Activated naive CD8-positive, alpha-beta T cell treated with anti-CD3 and anti-CD28 coated beads, Interleukin-2, amount 50 U/mL, for 16 hours (primary cell): ENCODE results near the gene KRTAP12-1.
"Not testable (repeated sequence)": the region's sequence is repeated elsewhere in the genome, so short reads cannot be mapped to it uniquely, and the experiment has no call there.

Experiments
- DNase-seq: peaks from one replicate; pipeline ENCODE4 v3.0.0-alpha.2; 2020; ENCODE audit warnings: low read depth, low spot score

The KRTAP12-1 gene

DNA sequence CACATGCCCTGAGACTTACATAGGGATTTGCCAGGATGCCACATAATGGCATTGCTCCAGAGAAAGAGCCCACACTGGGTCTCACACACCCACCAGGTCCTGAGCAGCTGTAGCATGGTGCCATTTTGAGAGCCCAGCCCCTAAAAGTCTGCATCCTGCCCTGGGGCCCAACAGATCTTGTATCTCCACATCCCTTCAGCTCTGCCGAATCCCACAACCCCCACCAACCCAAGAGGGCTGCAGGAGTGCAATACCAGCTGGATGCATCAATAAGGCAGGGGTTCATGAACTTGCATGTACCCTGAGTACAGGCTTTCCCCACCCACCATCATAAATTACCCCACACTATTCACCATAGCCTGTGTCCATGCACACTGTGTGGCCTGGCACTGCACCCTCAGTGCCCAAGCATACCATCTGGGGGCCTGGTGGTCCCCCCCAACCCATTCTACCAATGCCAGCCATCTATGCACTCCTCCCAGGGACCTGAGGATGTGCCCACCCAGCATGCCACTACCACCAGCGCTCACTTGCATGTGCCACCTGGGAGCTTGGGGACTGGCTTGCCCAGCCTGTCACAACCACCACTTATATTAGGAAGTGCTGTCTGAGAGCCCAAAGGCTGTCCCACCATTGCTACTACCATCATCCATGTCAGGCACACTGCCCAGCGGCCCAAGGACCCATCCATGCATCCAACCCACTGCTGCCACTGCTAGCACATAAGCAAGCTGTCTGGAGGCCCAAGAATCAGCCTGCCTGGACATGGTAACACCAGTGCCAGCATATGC lies 11.1 kb downstream of the KRTAP12-1 start:
- no peak for DNase-seq

DNA sequence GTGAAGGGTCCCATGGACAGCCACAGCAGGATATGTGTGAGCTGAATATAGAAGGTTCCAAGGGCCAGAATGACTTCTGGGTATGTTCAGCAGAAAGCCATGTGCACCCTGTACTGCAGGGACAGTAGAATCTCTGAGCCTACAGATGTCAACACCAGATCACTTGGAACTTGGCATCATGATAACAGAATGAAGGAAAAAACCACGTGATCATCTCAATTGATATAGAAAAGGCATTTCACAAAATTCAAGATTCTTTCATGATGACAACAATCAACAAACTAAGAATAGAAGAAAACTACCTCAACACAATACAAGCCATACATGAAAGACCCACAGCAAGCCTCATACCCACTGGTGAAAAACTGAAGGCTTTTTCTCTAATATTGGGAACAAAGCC lies 14.4 kb downstream of the KRTAP12-1 start:
- DNase-seq, result no peak

DNA sequence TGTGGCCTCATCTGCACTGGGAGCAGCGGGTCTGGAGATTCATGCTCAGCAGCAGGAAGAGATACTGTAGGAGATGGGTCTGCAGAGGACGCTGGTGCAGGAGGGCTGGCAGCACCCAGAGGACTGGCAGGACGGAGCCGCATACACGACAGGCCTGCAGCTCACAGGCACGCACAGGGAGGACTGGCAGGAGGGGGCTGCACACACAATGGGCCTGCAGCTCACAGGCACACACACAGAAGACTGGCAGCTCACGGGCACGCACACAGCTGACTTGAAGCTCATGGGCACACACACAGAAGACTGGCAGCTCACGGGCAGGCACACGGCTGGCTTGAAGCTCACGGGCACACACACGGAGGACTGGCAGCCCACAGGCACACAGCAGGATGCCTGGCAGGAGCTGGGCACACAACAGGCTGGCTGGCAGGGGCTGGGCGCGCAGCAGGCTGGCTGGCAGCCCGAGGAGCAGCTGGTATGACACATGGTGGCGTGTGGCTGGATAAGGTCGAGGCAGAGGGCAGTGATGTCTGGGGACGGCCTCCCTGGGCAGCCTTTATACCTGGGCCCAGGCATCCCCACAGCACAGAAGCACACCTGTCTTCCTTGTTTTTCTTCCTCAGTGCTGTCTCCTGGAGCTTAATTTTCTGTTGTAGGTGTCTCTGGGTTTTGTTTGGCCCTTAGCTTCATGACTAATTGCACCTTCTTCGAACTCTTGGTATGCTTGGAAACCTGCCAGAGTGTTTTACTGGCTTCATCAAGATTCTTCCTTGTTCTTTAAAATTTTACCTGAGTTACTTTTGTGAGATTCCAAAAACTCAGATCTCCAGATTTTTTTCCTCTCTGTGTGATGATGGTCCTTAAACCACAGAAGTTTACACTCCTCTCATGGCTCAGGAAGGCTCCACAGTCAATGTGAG lies 15.3 kb downstream of the KRTAP12-1 start, which contains the start of gene KRTAP12-2:
KRTAP12-2 (minus strand) TSS at position 527 of the 920 bp plus-strand sequence; CDS start at position 486, 41 bp downstream.
- DNase-seq, result no peak

DNA sequence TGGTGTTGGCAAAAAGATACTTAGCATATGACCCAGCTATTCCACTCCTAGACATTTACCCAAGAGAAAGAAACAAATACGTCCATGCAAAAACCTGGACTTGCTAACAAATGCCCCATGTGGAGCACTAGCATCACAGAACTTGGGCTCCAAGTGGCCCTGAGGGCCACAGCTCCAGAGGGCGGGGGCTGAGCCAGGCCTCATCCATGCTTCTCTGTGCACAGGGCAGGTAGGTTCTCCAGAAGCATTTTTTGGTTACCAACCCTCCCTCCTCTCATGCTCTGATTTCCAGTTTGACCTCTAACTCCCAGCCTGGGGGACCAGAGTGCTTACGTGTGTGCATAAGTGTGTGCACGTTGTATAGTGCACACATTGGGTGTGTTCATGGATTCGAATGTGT lies 17.3 kb downstream of the KRTAP12-1 start:
- no peak for DNase-seq

DNA sequence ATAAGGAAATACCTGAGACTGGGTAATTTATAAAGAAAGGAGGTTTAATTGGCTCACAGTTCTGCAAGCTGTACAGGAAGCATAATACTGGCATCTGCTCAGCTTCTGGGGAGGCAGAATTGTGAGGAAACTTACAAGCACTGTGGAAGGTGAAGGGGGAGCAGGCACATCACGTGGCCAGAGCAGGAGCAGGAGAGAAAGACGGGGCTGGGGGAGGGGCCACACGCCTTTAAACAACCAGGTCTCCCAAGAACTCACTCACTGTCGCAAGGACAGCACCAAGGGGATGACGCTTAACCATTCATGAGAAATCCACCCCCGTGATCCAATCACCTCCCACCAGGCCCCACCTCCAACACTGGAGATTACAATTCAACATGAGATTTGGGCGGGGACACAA lies 20.4 kb downstream of the KRTAP12-1 start:
- DNase-seq, result not testable (repeated sequence)

DNA sequence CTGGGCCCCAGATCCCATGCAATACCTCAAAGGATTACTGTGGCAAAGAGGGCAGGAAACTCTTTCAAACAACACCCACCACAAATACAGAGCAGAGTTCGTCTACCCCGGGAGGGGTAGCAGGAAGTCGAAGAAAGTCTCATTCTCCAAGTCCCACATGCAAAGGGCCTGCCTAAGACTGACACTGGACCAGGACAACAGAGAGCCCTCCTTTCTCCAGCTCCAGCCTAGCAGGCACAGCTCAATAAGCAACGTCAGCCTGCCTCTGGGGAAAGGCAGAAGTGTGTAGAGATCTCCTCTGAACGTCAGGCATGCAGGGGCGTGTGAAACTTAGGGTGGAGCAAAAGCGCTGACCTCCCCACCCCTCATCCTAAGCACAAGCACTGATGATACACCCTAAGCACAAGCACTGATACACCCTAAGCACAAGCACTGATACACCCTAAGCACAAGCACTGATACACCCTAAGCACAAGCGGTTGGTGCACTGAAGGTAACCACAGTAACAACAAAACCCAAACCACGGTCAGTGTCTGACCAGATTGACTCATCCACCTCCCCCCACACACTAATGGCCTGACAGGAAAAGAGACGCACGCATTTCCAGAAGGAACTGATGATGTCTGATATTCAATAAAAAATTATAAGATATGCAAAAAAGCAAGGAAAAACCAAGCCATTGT lies 22.9 kb downstream of the KRTAP12-1 start:
- no peak for DNase-seq

DNA sequence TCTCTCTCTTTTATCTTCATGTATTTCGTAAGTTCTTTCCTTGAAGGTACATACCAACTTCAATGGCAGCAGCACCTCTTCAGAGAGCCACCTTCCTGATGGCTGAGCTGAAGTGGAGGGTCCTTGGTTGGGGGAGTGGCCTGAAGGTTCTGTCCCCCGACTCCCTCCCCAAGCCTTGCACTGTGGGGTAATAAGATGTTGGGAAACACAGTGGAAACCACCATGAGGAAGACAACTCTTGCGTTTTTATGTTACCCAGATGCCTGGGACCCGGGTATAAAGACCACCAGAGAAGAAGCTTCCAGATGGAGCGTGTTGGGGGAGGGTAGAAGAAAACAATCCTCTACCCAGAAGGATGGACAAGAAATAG lies 23.4 kb downstream of the KRTAP12-1 start:
- DNase-seq, result no peak

DNA sequence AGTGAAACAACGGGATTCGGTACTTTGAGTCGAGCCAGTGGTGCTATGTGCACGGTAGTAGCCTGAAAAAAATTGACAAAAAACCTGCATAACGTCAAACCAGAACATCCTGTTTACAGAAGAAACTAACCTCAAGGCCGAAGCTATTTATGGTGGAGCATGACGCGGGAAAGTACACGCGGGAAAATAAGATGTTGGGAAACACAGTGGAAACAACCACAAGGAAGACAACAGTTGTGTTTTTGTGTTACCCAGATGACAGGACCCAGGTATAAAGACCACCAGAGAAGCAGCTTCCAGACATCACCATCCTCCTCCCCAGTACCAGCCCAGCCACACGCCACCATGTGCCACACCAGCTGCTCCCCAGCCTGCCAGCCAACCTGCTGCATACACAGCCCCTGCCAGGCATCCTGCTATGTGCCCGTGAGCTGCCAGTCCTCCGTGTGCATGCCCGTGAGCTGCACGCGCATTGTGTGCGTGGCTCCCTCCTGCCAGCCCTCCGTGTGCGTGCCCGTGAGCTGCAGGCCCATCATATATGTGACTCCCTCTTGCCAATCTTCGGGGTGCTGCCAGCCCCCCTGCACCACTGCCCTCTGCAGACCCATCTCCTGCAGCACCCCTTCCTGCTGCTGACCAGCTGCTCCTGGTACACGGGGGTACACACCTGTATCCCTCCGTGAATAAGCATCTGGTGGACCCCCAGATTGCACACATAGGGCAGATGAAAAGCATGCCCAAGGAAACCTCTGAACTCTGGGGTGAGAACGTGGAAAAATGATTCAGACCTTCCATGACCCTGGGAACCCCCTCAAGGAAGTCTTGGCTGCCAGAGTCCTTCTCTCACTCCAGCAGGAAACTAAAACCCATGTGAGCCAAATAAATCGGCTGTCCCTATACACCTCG lies 24.1 kb downstream of the KRTAP12-1 start, which contains the start of gene KRTAP12-3:
KRTAP12-3 (plus strand) TSS at position 298 of the 906 bp plus-strand sequence; CDS start at position 346, 48 bp downstream.
- no peak for DNase-seq

DNA sequence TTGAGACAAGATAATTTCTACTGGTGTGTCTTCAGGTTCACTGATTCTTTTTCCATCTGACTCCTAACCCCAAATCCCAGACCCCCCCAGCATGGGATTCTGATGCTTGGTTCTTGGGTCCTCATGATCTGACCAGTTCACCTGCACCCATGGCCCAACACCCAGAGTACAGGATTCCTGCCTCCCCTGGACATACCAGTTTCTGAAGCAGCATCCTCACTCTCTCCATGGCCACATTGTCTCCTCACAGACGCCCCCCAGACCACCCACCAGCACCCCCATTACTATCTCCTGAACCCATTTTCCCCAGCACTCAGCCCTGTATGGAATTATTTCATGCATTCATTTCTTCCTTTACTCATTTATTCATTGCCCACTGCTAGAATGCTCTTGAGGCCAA lies 25.1 kb downstream of the KRTAP12-1 start:
- DNase-seq, result no peak

DNA sequence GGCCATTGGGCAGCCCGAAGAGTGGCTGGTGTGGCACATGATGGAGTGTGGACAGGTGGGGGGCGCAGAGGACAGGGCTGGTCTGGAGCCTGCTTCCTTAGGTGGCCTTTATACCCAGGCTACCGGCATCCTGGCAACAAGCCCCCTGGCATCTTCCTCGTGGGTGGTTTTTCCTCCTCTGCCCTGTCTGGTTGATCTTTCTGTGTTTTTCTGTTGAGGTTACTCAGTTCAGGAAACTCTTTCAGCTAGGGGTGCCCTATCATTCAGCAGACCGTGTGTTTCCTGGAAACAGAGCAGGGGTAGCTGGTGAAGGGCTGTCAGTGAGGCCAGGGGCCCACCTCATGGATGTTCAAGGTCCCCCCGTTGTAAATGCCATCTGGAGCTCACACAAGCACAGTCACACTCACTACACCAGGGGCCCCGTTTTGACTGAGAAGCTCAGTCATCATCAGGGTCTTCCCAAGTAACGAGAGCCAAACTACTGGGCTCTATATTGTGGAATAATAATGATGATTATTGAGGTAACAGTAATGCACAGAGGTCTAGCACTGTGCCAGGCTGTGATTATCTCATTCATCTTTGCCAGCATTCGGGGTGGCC lies 27.3 kb downstream of the KRTAP12-1 start, which contains the start of gene KRTAP12-4:
KRTAP12-4 (minus strand) TSS at position 84 of the 600 bp plus-strand sequence; CDS start at position 39, 45 bp downstream.
- DNase-seq, result no peak

DNA sequence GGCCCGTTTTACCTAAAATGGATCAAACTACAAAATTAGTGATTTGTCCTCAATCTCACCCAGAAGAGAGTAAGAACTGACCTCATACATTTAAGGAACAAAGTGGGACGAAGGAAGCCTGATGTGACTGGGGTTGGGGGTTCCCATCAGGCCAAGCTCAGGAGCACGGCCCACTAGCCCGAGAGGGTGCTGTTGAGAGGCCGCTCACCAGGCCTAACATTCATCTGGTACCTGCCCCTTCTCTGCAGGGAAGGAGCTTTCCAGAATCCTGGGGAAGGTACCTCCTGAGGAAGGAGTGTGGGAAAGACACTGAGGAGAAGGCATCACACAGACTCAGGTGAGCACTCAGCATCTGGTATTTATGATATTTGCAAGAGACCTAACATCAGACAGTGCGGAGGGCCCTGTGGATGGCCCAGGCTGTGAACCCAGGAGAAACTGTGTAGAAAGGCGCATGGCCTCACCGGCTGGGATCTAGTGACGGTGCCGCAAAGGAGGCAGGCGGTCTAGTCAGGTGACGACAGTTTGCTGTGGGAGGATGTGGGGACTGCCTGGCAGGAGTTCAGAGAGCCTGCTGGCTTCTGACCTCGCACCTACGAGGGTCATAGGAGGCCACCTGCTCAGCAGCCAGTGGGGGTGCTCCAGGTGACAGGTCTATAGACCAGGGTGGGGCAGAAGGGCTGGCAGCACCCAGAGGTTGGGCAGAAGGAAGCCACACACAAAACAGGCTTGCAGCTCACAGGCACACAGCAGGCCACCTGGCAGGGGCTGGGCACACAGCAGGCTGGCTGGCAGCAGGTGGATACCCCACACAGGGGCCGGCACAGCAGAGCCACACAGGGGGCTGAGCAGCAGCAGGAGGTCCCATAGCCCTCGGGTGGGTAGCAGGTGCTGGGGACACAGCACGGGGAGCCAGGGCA lies 28.0 kb downstream of the KRTAP12-1 start:
- no peak for DNase-seq

DNA sequence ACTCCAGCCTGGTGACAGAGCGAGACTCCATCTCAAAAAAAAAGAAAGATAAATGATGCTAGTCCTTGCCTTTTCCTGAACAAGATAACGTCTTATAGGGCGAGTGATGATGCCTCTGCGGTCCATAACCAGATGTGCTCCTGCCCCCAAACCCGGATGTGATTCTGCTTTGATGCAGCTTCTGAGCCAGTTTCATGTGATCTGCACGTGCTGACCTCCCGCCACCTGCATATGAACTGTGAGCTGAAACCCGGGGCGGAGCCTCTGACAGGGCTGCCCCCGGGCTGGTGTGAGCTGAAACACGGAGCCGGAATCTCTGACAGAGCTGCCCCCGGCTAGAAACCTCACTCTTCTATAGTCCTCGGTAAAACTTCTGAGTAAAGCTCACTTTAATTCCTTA lies 28.8 kb downstream of the KRTAP12-1 start:
- DNase-seq, result no peak

DNA sequence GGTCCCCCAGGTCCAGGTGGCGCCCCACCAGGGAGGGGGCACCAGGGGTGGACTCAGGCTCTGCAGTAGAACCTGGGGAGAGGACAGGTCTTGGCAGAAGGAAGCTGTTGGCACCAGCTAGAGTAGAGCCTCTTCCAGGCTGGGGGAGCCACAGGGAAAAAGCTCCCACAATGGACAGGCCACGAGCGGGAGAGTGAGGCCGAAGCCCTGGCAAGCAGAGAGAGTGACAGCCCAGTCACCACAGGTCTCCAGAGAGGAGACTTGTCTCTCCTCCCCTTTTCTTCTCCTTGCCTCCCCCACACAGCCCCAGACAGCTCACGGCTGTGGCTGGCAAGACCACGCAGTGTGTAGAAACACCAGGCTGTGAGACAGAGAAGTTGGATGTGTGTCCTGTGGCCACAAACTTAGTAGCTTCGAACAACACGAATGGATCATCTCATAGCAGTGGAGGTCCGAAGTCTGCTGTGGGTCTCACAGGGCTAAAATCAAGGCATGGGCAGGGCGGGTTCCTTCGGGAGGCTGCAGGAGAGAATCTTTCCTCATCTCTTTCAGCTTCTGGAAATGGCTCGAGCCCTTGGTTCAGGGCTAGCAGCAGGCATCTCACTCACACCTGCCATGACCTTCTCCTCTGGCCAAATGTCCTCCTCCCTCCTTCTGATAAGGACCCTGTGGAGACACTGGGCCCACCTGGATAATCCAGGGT lies 30.8 kb downstream of the KRTAP12-1 start:
- DNase-seq, result no peak

DNA sequence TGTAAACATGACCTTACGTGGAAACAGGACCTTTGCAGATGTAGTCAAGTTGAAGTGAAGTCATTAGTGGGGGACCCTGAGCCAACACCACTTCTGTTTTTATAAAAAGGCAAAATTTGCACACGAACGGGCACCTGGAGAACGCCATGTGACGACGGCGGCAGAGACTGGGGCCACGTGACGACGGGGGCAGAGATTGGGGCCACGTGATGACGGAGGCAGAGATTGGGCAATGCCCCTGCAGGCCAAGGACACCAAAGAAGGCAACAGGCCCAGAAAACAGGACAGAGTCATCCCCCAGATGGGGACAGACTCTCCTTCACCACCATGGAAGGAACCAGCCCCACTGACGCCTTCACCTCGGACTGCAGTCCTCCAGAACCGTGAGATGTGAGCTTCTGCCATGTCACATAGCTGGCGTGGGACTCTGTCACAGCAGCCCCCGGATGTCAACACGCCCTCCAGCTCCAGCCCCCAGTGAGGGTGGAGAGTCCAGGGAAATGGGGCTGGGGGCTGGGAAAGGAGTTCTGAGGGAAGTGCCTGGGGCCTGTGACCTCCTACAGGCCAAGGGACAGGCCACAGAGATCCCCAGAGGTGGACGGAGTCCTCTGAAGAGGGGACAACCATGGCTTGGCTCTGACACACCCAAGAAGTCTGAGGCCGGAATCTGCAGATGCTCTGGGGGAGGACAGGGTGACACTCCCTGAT lies 31.5 kb downstream of the KRTAP12-1 start:
- DNase-seq, result no peak

DNA sequence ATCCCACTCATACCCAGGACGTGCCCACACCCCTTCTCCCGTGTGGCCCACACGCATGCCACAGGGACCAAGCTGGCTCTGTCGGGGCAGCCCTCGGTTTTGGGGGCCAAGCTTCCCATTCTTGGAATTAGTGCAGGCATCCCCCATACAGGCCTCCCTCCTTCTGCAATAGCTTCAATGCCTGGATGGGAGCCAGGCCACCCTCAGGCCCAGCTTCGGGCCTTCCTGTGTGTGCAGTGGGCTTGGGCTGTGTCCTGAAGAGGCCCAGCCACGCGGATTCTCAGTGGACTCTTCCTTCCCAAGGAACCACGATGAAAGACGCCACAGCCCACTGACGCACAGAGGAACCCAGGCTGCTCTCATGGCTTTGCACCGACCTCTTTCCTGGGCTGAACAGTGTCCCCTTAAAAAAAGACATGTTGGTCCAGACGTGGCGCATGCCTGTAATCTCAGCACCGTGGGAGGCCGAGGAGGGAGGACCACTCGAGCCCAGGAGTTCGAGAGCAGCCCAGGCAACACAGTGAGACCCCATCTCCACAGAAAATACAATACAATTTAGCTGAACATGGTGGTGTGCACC lies 32.4 kb downstream of the KRTAP12-1 start:
- DNase-seq, result no peak

DNA sequence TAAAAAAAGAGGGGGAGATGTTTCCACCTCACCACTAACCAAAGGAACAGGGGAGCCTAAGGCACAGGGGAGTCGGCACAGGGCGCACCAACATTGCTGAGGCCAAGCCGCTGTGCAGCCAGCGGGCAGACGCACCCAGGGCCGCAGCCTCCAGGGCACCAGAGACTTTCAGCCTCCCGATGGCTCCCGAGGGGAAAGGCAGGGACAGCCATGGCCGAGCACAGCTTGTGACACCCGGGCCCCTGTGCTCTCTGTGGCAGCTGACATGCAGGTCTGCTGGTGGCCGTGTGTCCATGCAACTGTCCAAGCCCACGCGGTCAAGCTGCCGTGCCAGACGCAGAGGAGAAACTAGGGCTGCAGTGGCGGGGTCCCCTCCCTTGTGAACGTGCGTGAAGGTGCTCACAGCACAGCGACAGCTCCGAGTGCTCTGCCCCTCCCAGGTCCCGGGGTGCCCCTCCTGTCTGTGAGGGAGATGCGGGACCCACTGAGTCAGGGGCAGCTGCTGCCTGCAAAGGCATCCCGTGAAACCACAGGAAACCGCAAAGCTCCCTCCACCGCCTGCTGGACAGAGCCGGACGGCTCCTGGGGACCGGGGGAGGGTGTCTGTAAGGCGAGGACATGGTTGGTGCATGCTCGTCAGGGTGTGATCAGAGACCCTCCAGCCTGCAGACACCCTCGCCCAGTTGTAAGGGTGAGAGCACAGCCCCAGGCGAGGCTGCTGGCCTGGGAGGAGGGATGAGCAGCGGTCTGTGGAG lies 33.2 kb downstream of the KRTAP12-1 start:
- no peak for DNase-seq

DNA sequence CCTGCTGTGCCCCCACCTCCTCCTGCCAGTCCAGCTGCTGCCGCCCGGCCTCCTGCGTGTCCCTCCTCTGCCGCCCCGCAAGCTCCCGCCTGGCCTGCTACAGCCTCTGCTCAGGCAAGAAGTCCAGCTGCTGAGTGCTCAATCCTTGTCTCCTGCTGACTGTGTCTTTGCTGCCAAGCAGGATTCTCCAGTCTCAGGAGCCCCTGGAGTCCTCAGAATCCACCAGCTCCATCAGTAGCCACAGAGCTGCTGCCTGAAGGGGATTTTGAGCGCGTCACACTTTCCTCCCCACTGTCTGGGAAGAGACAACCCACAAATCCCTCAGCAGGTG lies 34.8 kb downstream of the KRTAP12-1 start:
- DNase-seq, result no peak
